Hematopoietic multipotent progenitor cell (in vitro differentiated cells): ENCODE data around the gene KAZN. TPM values are rescaled to one million over a fixed set of nuclear protein-coding genes. Genes with fewer than 3 reads are reported as not detected.
A peak's percentile ranks its signal among the peaks of the same experiment; 100 is the strongest.

Experiments
- DNase-seq, 3 donors: peaks; one replicate each; pipeline ENCODE4 v3.0.0-alpha.2; 2011 to 2015; ENCODE audit warnings: low read depth in 2 of 3, low spot score in 2 of 3
- total RNA-seq: library from RNA; depleted of rRNA; stranded (reverse); fragments of >200 nt; gene quantifications from one replicate; pipeline ENCODE4 v1.2.3, GENCODE V29; 2012

KAZN gene
- total RNA-seq, 1 donor, result 0.54 TPM

- no peak for DNase-seq
Observed at GRCh38 chr1:14667651-14667984, 69.1 kb downstream of the KAZN start.

- DNase-seq, result no peak
Observed at GRCh38 chr1:14668538-14668937, 70.1 kb downstream of the KAZN start.

DNA sequence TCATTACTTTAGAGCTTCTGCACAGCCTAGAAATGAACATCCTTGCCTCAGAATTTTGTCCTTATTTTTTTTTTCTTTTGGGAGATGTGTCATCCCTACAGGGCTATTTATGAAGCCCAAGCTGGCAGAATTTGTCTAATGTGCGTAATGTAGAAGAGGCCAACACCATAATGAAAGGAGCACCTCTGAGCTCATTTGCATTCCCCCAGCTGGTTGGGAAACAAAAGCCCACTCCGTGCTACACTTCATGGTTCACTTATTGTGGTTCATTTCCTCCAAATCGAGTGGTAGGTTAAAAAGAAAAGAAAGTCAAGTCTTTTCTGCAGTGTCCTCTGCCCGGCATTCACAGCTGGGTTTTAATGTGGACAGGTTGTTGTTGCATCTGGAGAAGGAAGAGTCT lies 73.5 kb downstream of the KAZN start:
- no peak for DNase-seq

- no peak for DNase-seq
Observed at GRCh38 chr1:14674030-14674429, 75.5 kb downstream of the KAZN start.

- no peak for DNase-seq
Observed at GRCh38 chr1:14676400-14676799, 77.9 kb downstream of the KAZN start.

- no peak for DNase-seq
Observed at GRCh38 chr1:14677292-14677971, 78.9 kb downstream of the KAZN start.

- no peak for DNase-seq
Observed at GRCh38 chr1:14678011-14678638, 79.6 kb downstream of the KAZN start.

- peak in 1 of 3 donors; percentile 8 for DNase-seq
Observed at GRCh38 chr1:14679027-14679688, 80.7 kb downstream of the KAZN start.

GRCh38 chr1:14681182-14681581 lies 82.7 kb downstream of the KAZN start:
- no peak for DNase-seq

DNA sequence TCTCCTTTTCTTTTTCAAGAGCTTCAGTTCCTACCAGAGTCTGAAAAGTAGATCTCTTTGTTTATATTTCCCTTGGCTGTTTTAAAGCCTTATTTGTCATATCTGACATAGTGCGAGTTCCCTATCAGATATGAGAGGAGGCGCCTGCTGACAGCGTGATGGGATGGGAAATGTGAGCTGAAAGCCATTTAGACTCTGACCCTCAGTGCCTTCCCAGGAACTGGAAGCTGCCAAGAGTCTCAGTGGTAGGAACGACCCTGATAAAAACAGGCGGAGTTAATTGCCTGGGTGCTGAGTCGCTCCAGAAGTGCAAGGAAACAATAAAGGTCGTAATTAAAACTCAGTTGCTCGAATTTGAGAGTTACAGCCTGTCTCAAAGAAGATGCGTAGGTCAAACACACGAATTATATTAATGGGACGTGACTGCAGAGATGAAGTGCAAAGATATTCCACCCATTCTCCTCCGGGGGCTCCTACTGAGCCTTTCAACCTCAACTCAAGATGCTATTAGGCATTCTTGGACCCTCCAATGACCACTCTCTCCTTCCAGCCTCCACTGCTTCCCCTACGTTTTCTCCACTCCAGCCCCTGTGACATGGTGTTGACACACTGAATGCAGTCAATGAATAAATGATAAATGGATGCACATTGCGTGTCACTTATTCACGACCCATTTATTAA lies 84.6 kb downstream of the KAZN start:
- DNase-seq, result no peak

DNA sequence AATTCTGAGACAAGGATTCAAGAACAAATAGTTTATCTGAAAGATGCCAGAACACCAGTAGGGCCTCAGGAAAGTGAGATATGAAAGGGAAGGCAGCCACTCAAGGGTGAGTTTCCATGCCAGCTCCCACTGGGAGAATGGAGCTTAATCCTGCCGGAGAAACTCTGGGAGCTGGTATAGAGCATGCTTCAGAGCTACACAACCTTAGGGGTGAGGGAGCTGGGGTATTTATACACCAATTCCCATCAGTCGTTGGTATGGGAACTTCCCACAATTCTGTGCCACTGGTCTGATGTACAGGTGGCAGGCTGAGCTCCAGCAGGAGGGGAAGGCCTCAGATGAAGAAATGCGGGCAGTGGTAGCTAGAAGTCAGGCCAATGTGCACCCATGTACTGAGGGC lies 86.6 kb downstream of the KAZN start:
- DNase-seq, result no peak

GRCh38 chr1:14686701-14687100 lies 88.2 kb downstream of the KAZN start:
- DNase-seq, result no peak

GRCh38 chr1:14687147-14687546 lies 88.7 kb downstream of the KAZN start:
- DNase-seq, result no peak

- DNase-seq, result no peak
Observed at GRCh38 chr1:14689996-14690615, 91.6 kb downstream of the KAZN start.

GRCh38 chr1:14693949-14694348 lies 95.5 kb downstream of the KAZN start:
- no peak for DNase-seq

DNA sequence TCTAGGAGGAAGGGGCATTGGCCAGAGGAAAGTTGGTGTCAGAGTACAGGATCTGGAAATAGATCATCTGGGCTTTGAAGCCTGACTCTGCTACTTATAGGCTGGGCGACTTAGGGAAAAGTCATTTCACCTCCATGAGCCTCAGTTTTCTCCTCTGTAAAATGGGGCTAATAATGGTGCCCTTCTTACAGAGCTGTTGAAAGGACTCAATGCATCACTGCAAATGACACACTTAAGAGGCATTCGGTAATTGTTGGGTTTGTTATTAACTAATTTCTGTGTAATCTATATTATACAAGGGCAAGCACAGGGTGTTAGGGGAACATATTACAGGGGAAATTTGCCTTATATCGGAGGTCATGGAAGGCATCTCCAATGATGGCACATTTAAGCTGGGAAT lies 96.1 kb downstream of the KAZN start:
- no peak for DNase-seq

DNA sequence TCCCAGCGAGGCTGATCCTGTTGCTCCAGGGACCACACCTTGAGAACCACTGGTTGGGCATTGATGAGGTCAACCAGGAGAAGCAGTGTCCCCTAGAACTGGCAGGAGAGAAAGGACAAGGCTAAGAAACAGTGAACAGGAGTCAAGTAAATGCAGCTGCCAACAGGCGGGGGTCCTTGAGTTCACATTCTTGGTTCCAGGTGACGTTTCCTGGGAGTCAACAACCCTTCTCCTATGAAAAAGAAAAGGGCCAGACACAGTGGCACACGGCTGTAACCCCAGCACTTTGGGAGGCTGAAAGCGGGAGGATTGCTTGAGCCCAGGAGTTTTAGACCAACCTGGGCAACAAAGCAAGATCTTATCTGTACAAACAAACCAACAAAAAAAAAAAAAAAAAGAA lies 98.3 kb downstream of the KAZN start:
- DNase-seq, result no peak

DNA sequence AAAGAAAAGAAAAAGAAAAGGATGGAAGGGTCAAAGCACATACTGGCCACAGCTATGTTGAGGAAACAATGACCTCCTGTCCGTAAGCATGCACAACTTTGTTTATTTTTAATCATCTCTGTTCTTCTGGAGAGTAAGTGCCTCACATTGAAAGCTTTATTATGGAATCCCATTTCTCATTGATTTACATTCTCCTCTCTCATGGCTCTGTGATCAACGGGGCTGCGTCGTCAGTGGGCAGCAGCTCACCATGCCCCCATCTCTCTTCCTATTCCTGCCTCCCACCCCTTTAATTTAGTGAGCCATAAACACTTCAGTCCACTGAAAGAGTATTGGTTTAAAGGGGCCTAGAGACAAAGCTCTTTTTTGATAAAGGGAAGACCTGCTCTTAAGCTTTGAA lies 98.9 kb downstream of the KAZN start:
- DNase-seq, result no peak

DNA sequence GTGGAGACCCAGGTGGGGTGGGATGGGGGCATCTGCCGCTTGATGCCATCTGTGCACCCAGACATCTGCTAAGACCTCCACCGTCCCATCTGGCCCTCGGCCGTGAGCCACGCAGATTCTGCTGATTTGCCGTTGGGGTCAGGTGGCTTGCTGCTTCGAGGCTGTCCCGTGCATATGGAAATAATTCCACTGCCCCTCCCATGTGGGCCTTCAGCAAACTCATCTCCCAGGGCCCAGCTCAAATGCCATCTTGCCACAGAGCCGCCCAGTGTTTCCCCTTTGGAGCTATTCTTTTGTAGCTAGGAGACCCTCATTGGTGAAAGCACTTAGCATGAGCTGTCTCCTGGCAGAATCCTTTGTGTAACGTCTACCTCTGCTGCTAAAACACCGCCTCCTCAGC lies 99.8 kb downstream of the KAZN start:
- DNase-seq, result no peak

GRCh38 chr1:14699620-14700019 lies 101.1 kb downstream of the KAZN start:
- DNase-seq, result no peak

GRCh38 chr1:14704846-14705245 lies 106.4 kb downstream of the KAZN start:
- no peak for DNase-seq
